ENCODE results near the gene FCHSD2. TPM values are rescaled to one million over a fixed set of nuclear protein-coding genes. Genes with fewer than 3 reads are reported as not detected.

The FCHSD2 gene
- total RNA-seq, 4 donors from 2014 or later: 6.7 to 14.7 (median 8.5) TPM

DNA sequence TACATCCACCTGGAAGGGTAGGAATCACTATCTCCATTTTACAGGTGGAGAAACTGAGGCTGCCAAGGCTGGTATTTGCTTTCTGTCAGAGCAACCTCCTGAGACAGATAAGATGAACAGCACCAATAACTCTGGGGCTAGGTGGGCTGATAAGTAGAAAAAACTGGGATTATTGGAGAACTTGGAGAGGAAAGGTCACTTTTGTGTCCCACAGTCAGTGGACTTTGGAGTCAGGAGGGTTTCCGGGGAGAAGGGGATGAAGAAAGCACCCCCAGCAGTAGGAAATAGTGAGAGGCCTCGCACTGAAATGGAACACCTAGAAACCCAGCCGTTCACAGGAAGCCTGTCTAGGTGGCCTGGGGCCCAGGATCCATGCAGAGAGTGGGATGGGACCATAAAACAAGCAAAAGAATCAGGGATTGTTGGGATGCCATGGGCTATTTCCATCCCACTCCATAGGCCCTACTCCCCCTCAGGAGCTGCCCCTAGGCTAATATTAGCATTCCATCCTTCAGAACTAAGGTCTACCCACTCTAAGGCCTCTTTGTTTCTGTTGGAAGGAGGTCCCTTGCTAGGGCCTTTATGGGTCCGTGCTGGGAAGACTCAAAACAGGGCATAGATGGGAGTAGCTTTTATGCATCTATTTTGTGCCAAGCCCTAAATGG, 31.0 kb upstream of the FCHSD2 start:
- no peak for DNase-seq (ENCODE audit: low spot score in 2 of 2)
- intact Hi-C loops (cut with DNase I; ENCODE audit: low total_unique reads): no loop called here
- 84 to 87% methylated on average over 4 of the region's 4 CpGs for WGBS, 2 donors
- H3K4me3 ChIP-seq (ENCODE audit: low read depth, poor library complexity, severe bottlenecking): no peak overlapping the region
- TF ChIP-seq, protein P1, sequence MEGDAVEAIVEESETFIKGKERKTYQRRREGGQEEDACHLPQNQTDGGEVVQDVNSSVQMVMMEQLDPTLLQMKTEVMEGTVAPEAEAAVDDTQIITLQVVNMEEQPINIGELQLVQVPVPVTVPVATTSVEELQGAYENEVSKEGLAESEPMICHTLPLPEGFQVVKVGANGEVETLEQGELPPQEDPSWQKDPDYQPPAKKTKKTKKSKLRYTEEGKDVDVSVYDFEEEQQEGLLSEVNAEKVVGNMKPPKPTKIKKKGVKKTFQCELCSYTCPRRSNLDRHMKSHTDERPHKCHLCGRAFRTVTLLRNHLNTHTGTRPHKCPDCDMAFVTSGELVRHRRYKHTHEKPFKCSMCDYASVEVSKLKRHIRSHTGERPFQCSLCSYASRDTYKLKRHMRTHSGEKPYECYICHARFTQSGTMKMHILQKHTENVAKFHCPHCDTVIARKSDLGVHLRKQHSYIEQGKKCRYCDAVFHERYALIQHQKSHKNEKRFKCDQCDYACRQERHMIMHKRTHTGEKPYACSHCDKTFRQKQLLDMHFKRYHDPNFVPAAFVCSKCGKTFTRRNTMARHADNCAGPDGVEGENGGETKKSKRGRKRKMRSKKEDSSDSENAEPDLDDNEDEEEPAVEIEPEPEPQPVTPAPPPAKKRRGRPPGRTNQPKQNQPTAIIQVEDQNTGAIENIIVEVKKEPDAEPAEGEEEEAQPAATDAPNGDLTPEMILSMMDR (IDR thresholded peaks at IDR 0.05): no peak

DNA sequence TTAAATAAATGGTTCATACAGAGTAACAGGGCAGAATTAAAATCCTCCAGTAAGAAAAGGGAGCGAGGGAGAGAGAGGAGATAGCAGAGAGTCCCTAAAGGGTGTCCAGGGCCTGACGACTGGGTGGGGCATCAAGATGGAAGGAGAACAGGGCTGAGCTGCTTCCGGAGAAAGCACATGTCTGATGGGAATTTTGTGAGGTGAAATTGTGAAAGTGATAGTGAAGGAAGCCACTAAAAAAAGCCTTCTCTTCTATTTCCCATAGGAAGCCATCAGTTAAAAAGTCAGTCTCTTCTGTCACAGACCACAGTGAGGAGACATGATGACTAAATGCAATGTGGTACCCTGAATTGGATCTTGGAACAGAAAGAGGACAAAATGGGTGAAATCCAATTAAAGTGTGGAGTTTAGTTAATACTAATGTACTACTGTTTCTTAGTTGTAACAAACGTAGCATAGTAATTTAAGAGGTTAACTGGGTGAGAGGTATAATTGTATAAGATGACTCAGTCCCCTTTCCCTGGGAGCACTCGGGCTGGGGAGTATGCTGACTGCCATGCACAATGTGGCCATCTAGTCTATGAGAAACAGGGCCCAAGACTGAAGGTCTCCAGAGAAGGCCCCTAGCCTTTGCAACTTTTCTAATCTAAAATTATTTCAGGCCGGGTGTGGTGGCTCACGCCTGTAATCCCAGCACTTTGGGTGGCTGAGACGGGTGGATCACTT, 29.5 kb upstream of the FCHSD2 start:
- intact Hi-C loops (cut with DNase I; ENCODE audit: low total_unique reads): no loop called here
- TF ChIP-seq, protein P1 (IDR thresholded peaks at IDR 0.05): no peak
- TF ChIP-seq POLR2A (IDR thresholded peaks at IDR 0.05): no peak
- WGBS, 2 donors: 80 to 83% methylated on average over 8 of the region's 8 CpGs
- H3K4me3 ChIP-seq (ENCODE audit: low read depth, poor library complexity, severe bottlenecking): no peak overlapping the region
- DNase-seq (ENCODE audit: low spot score in 2 of 2): no peak

DNA sequence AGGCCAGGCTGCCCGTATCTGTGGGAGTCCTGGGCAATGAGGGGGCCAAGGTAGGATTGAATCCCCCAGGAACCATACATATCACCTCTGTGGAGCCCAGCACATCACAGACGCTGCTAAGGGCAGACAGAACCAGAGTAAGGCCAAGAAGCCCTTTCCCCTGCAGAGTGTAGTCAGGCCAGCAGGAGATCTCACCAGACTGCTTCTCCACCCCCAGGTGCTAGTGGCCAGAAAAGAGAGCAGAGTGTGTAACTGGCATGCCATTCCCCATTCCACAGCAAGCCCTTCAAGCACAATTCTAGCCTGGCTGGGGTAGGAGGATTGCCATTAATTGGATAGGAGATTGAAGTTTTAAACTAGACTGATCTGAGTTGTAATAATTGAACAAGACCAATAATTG, 28.0 kb upstream of the FCHSD2 start:
- no peak overlapping the region for H3K4me3 ChIP-seq (ENCODE audit: low read depth, poor library complexity, severe bottlenecking)
- intact Hi-C loops (cut with DNase I; ENCODE audit: low total_unique reads): no loop called here
- TF ChIP-seq POLR2A (IDR thresholded peaks at IDR 0.05): no peak
- TF ChIP-seq, protein P1 (IDR thresholded peaks at IDR 0.05): no peak
- no peak for DNase-seq (ENCODE audit: low spot score in 2 of 2)
- WGBS, 2 donors: 84 to 93% methylated on average over 2 of the region's 2 CpGs

DNA sequence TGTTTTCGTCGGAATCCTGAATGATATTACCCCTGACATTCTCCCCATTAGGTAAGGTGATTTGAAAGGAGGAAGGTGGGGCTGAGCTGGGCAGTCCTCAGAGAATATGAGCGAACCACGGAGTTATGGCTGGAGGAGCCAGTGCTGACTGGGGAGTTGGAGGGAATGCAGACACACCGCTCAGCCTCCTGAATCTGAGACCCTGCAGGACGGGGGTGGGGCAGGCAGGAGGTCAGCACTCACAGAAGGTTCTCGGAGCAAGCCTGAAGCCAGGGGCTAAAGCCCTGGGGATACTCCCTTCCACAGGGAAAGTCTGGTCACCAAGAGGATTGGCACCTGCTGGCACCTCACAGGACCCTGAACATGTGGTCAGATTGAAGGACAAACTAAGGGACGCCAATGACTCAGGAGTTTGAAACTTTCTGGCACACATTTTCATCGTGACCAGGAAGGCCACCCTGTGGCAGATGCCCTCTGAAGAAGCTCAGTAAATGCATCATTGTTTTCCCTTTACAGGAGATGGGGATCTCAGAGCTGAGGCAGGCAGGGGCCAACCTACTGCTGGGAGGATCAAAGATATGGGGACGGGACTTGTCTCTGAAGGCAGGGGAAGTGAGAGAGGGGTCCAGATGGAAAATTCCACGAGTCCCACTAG, 26.9 kb upstream of the FCHSD2 start:
- no peak for DNase-seq (ENCODE audit: low spot score in 2 of 2)
- H3K4me3 ChIP-seq (ENCODE audit: low read depth, poor library complexity, severe bottlenecking): no peak overlapping the region
- no peak for TF ChIP-seq POLR2A (IDR thresholded peaks at IDR 0.05)
- TF ChIP-seq, protein P1 (IDR thresholded peaks at IDR 0.05): no peak
- WGBS, 2 donors: 86 to 87% methylated on average over 11 of the region's 11 CpGs
- intact Hi-C loops (cut with DNase I; ENCODE audit: low total_unique reads): no loop called here

DNA sequence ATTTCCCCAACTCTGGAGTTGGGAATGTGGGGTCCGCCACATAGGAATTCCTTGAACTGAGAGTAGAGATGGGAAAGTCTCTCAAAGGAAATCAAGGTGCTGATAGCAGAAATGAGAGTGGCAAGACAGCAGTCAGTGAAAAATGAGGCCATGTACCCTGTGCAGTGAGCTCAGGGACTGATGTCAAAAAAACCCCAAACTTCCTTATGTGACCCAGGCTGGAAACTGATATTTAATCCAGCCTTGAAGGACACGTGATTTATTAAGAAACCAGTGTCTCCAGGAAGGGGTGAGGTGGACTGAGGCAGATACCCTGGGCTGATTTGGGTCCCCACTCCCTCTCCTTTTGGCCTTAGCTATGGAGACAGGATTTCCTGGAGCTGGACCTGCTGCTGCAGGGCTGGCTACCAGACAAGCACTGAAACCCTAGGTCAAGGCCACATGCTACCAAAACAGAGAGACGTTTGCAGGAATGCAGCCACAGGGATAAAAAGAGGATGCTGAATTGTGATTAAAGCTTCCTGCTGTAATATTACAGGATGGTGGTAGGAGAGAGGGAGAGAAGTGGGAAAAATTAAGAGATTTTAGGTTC, 25.3 kb upstream of the FCHSD2 start:
- TF ChIP-seq, protein P1 (IDR thresholded peaks at IDR 0.05): no peak
- H3K4me3 ChIP-seq (ENCODE audit: low read depth, poor library complexity, severe bottlenecking): no peak overlapping the region
- intact Hi-C loops (cut with DNase I; ENCODE audit: low total_unique reads): no loop called here
- DNase-seq (ENCODE audit: low spot score in 2 of 2): no peak
- WGBS, 2 donors: 69 to 70% methylated on average over 3 of the region's 3 CpGs

All from lower leg skin (tissue), 4 donors.